SJCRH30 (cell line): Measurements from ENCODE around the gene PLPP4. TPM values are rescaled to one million over a fixed set of nuclear protein-coding genes. Genes with fewer than 3 reads are reported as not detected.

Experiments
- DNase-seq, 2 experiments: peaks; one replicate each; pipeline ENCODE4 v3.0.0-alpha.2; 2015 to 2020
- H3K27ac ChIP-seq: fragments of 250-450 bp; sonication (Bioruptor Pico); 2 replicates; pipeline ENCODE4 v1.5.1; 2020; ENCODE audit warnings: mild to moderate bottlenecking, moderate library complexity
- H3K27me3 ChIP-seq: fragments of 250-450 bp; sonication (Bioruptor Pico); 2 replicates; pipeline ENCODE4 v1.5.1; 2020; ENCODE audit warnings: mild to moderate bottlenecking, moderate library complexity
- H3K36me3 ChIP-seq: fragments of 250-450 bp; sonication (Bioruptor Pico); 2 replicates; pipeline ENCODE4 v1.5.1; 2020; ENCODE audit warnings: mild to moderate bottlenecking, moderate library complexity
- H3K4me1 ChIP-seq: fragments of 250-450 bp; sonication (Bioruptor Pico); 2 replicates; pipeline ENCODE4 v1.5.1; 2020; ENCODE audit warnings: mild to moderate bottlenecking, moderate library complexity
- H3K4me3 ChIP-seq: fragments of 250-450 bp; sonication (Bioruptor Pico); 2 replicates; pipeline ENCODE4 v1.5.1; 2020; ENCODE audit warnings: mild to moderate bottlenecking, moderate library complexity
- H3K9me3 ChIP-seq: fragments of 250-450 bp; sonication (Bioruptor Pico); replicated peaks from 2 replicates; pipeline ENCODE4 v1.5.1; 2020; ENCODE audit warnings: mild to moderate bottlenecking, moderate library complexity
- total RNA-seq: library from RNA; depleted of rRNA; stranded (reverse); fragments of >200 nt; shearing (Covaris generic); gene quantifications from 2 replicates; pipeline ENCODE4 v1.2.3, GENCODE V29; 2014

The PLPP4 gene
- total RNA-seq, 1 experiment from 2014 or later: 0.12 TPM

DNA sequence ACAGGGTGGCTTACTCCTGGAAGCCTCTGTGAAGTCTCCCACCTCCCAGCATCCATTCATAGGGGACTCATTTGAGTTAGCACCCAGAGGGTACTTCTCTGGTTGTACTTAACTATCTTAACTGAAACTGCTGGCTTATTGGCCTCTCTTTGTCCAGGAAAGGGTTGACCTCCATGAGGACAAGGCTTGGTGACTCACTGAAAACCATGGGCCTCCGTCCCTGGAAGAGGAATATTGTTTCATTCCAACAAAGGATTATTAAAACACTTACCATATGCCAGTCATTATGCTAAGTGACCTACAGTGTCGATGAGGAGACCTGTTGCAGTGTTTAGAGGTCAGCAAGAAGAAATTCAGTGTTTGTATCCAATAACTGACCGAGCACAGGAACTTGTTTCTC, 175.9 kb downstream of the PLPP4 start:
- Histone ChIP-seq H3K27me3 (no peaks in the 10 kb centered on the region), H3K9me3 (no peaks in the 10 kb centered on the region), H3K4me3 (no peak overlapping the region), H3K4me1 (no peaks in the 10 kb centered on the region), H3K27ac (no peak overlapping the region), H3K36me3 (no peaks in the 10 kb centered on the region)
- no peak for DNase-seq

GRCh38 chr10:120634659-120635058, 177.6 kb downstream of the PLPP4 start:
- no peaks in the 10 kb centered on the region for H3K27me3 ChIP-seq
- H3K36me3 ChIP-seq: no peaks in the 10 kb centered on the region
- peak; percentile 15 to 41 for DNase-seq

More at GRCh38 chr10:120634659-120635058, 177.6 kb downstream of the PLPP4 start:
- Histone ChIP-seq H3K9me3 (no peaks in the 10 kb centered on the region), H3K4me1 (no peaks in the 10 kb centered on the region), H3K4me3 (no peak overlapping the region), H3K27ac (no peak overlapping the region)
